B cell (primary cell): ENCODE data around the gene PRKAR2A. TPM values are rescaled to one million over a fixed set of nuclear protein-coding genes. Genes with fewer than 3 reads are reported as not detected.
"Not testable (repeated sequence)": the region's sequence is repeated elsewhere in the genome, so short reads cannot be mapped to it uniquely, and the experiment has no call there.

ENCODE experiments used
- ATAC-seq: fragments of 200-7000 bp; cut with Tn5 transposase; one replicate; pipeline ENCODE4 v1.10.0; 2021; ENCODE audit warnings: low read depth, mild to moderate bottlenecking, moderate number of reproducible peaks, moderate library complexity
- CTCF ChIA-PET: fragments of 350-600 bp; sonication (Branson Sonifier 250); formaldehyde crosslinking; loops from one replicate; lab custom pipeline; 2021; ENCODE audit warnings: antibody characterized with exemption, inconsistent platforms; lab: Charles Lee
- POLR2A ChIA-PET: fragments of 350-600 bp; sonication (Branson Sonifier 250); formaldehyde crosslinking; loops from one replicate; lab custom pipeline; 2021; ENCODE audit warnings: antibody characterized with exemption; lab: Charles Lee
- DNase-seq: peaks from one replicate; pipeline ENCODE4 v3.0.0; 2013
- H2AFZ ChIP-seq: 2 replicates; pipeline ENCODE4 v1.6.1; 2012; ENCODE audit warnings: mild to moderate bottlenecking, low read depth, low read length; ENCODE audit not compliant: insufficient read depth, poor library complexity, severe bottlenecking
- H3K27ac ChIP-seq, 2 donors: 1 replicate in 1 of 2; 2 replicates in 1 of 2; pipeline ENCODE4 v1.5.1; 2012 to 2013; ENCODE audit warnings: low read length in 2 of 2, mild to moderate bottlenecking in 2 of 2, moderate library complexity in 1 of 2
- H3K27me3 ChIP-seq, 4 experiments: fragments of 200-600 bp in 1 of 4; sonication (generic) in 1 of 4; replicated peaks in 1 of 4; 1 replicate in 2 of 4; 2 replicates in 2 of 4; pipeline versions ENCODE4 v1.6.1 to v1.7.0; 2013 to 2016; ENCODE audit warnings: low read length in 3 of 4, mild to moderate bottlenecking in 2 of 4, mixed read lengths in 1 of 4, moderate library complexity in 1 of 4; ENCODE audit not compliant: insufficient read depth in 4 of 4, control insufficient read depth in 3 of 4; ENCODE audit errors: control extremely low read depth in 1 of 4
- H3K36me3 ChIP-seq, 2 experiments: replicated peaks in 1 of 2; 1 replicate in 1 of 2; 2 replicates in 1 of 2; pipeline versions ENCODE4 v1.6.1 to v1.7.1; 2013; ENCODE audit warnings: low read length in 1 of 2; ENCODE audit not compliant: insufficient read depth in 2 of 2, control insufficient read depth in 1 of 2; ENCODE audit errors: control extremely low read depth in 1 of 2, extremely low read depth in 1 of 2
- H3K4me1 ChIP-seq, 2 donors: fragments of 200-600 bp in 1 of 2; sonication (generic) in 1 of 2; 1 replicate in 1 of 2; 2 replicates in 1 of 2; pipeline versions ENCODE4 v1.5.1 to v1.6.1; 2013 to 2017; ENCODE audit warnings: low read length in 2 of 2; ENCODE audit not compliant: control insufficient read depth in 2 of 2, insufficient read depth in 2 of 2
- H3K4me2 ChIP-seq: replicated peaks from 2 replicates; pipeline ENCODE3; 2012; ENCODE audit warnings: mild to moderate bottlenecking, low read depth, low read length; ENCODE audit not compliant: poor library complexity, severe bottlenecking
- H3K4me3 ChIP-seq, 5 experiments: fragments of 200-600 bp in 1 of 5; sonication (generic) in 1 of 5; 1 replicate in 3 of 5; 2 replicates in 2 of 5; pipeline versions ENCODE4 v1.5.1 to v1.7.0; 2011 to 2016; ENCODE audit warnings: low read length in 4 of 5, mild to moderate bottlenecking in 4 of 5, low read depth in 2 of 5, control low read depth in 1 of 5, moderate library complexity in 1 of 5; ENCODE audit not compliant: insufficient read depth in 1 of 5; ENCODE audit errors: control extremely low read depth in 1 of 5, extremely low read depth in 1 of 5
- H3K79me2 ChIP-seq: fragments of 200-600 bp; sonication (generic); one replicate; pipeline ENCODE4 v1.6.0; 2016; ENCODE audit warnings: low read length; ENCODE audit not compliant: control insufficient read depth, insufficient read depth
- H3K9ac ChIP-seq: fragments of 200-600 bp; sonication (generic); 2 replicates; pipeline ENCODE4 v1.6.1; 2017; ENCODE audit warnings: mild to moderate bottlenecking, low read length, moderate library complexity
- H3K9me3 ChIP-seq, 3 donors: one replicate each; pipeline versions ENCODE4 v1.6.1 to v1.7.1; 2013; ENCODE audit warnings: low read length in 2 of 3; ENCODE audit not compliant: control insufficient read depth in 2 of 3, insufficient read depth in 1 of 3; ENCODE audit errors: control extremely low read depth in 1 of 3
- H4K20me1 ChIP-seq: 2 replicates; pipeline ENCODE4 v1.6.0; 2012; ENCODE audit warnings: mild to moderate bottlenecking, low read length; ENCODE audit not compliant: insufficient read depth, control insufficient read depth, poor library complexity, severe bottlenecking
- H3K27ac Mint-ChIP-seq: one replicate; pipeline ENCODE4 v1.8.0; 2021; ENCODE audit warnings: mixed read lengths
- H3K27me3 Mint-ChIP-seq: one replicate; pipeline ENCODE4 v1.8.0; 2021; ENCODE audit warnings: mixed read lengths
- H3K4me1 Mint-ChIP-seq: one replicate; pipeline ENCODE4 v1.8.0; 2021; ENCODE audit warnings: mixed read lengths
- H3K4me3 Mint-ChIP-seq: one replicate; pipeline ENCODE4 v1.8.0; 2021; ENCODE audit warnings: mixed read lengths
- H3K9me3 Mint-ChIP-seq: one replicate; pipeline ENCODE4 v1.8.0; 2022; ENCODE audit warnings: mixed read lengths; ENCODE audit not compliant: insufficient read depth
- WGBS: methylation state at CpG from one replicate; pipeline ENCODE4 v1.1.5; 2013; ENCODE audit warnings: missing lambda C conversion rate; ENCODE audit not compliant: insufficient coverage; 5-methylcytosine and 5-hydroxymethylcytosine counted together
- intact Hi-C: fragments of 100-400 bp; cut with micrococcal nuclease; formaldehyde crosslinking; loops from one replicate; pipeline ENCODE4 v1.10.0; 2022
- polyA plus RNA-seq: library from polyadenylated mRNA; depleted of rRNA; stranded (reverse); fragments of >200 nt; gene quantifications from 2 replicates; pipeline ENCODE4 v1.2.3, GENCODE V29; 2012
- total RNA-seq, 2 donors: library from RNA; stranded (reverse); fragments of 120-200 nt in 1 of 2; gene quantifications; 1 replicate in 1 of 2; 2 replicates in 1 of 2; pipeline versions ENCODE4 v1.2.3 to v1.2.4, GENCODE V29; 2013 to 2022

Gene PRKAR2A
- total and polyA plus RNA-seq, 2 donors (not counting 1 experiment from before 2014, with no cell fraction given) = 4.3 to 25.0 TPM

GRCh38 chr3:48735075-48735767, 112.5 kb downstream of the PRKAR2A start:
- H3K9ac ChIP-seq, H4K20me1 ChIP-seq, H3K79me2 ChIP-seq, H2AFZ ChIP-seq, DNase-seq, H3K9me3 Mint-ChIP-seq, H3K36me3 ChIP-seq, H3K27me3 Mint-ChIP-seq, H3K27ac Mint-ChIP-seq, ATAC-seq, H3K4me2 ChIP-seq, intact Hi-C loops, H3K4me1 ChIP-seq, H3K4me3 Mint-ChIP-seq, POLR2A ChIA-PET, H3K9me3 ChIP-seq, H3K27me3 ChIP-seq, H3K27ac ChIP-seq, H3K4me3 ChIP-seq: not testable (repeated sequence)
- 20% methylated on average over 1 of the region's 8 CpGs for WGBS
- peaks cover 13% of the 10 kb centered on the region for H3K4me1 Mint-ChIP-seq
- CTCF ChIA-PET = interaction anchor here (0.6 to 3.8 kb wide), 3 partner anchors 210 to 220 kb away, joined by 3 to 22 read pairs (median 4); no protein-coding TSS in a partner anchor

- H3K27ac ChIP-seq, H3K9me3 ChIP-seq, H3K4me3 ChIP-seq, H3K27ac Mint-ChIP-seq, DNase-seq, H3K9ac ChIP-seq, H4K20me1 ChIP-seq, H3K27me3 ChIP-seq, intact Hi-C loops, H3K9me3 Mint-ChIP-seq, H3K4me1 ChIP-seq, H3K36me3 ChIP-seq, CTCF ChIA-PET, POLR2A ChIA-PET, H3K4me1 Mint-ChIP-seq, H3K4me2 ChIP-seq, H3K79me2 ChIP-seq, H3K27me3 Mint-ChIP-seq, H2AFZ ChIP-seq, ATAC-seq, H3K4me3 Mint-ChIP-seq: not testable (repeated sequence)
- whole genome bisulfite sequencing = no CpG with 5 or more reads among the region's 25 CpGs
These were observed 113.1 kb downstream of the PRKAR2A start for GRCh38 chr3:48734541-48734940.

GRCh38 chr3:48733752-48734518, 113.7 kb downstream of the PRKAR2A start:
- H3K4me2 ChIP-seq = not testable (repeated sequence)

More at GRCh38 chr3:48733752-48734518, 113.7 kb downstream of the PRKAR2A start:
- H2AFZ ChIP-seq, H3K79me2 ChIP-seq, H3K9me3 ChIP-seq, H3K9ac ChIP-seq, H3K4me3 ChIP-seq, H3K4me1 Mint-ChIP-seq, H3K4me3 Mint-ChIP-seq, intact Hi-C loops, H3K27ac Mint-ChIP-seq, H3K9me3 Mint-ChIP-seq, H3K27me3 ChIP-seq, H3K36me3 ChIP-seq, DNase-seq, H3K27me3 Mint-ChIP-seq, H4K20me1 ChIP-seq, H3K4me1 ChIP-seq, CTCF ChIA-PET, H3K27ac ChIP-seq, POLR2A ChIA-PET, ATAC-seq: not testable (repeated sequence)
- no CpG with 5 or more reads among the region's 53 CpGs for WGBS
